Mammary microvascular endothelial cell (primary cell): ENCODE results near the gene C16orf74. TPM values are rescaled to one million over a fixed set of nuclear protein-coding genes. Genes with fewer than 3 reads are reported as not detected.

ENCODE experiments used
- total RNA-seq: library from RNA; depleted of rRNA; stranded (reverse); fragments of >200 nt; gene quantifications from 2 replicates; pipeline ENCODE4 v1.2.3, GENCODE V29; 2015

Gene C16orf74
- 69.0 and 83.4 TPM in 2 replicates for total RNA-seq

GRCh38 chr16:85750827-85751697 lies at the start of gene C16orf74:
C16orf74 (minus strand) TSS chr16:85751096; CDS start chr16:85735217, 15,879 bp downstream.

GRCh38 chr16:85799497-85800320 lies 48.8 kb upstream of the C16orf74 start, which contains the start of the genes COX4I1 and EMC8:
COX4I1 (plus strand) TSS chr16:85799695; CDS start chr16:85801206, 1,511 bp downstream.
EMC8 (minus strand) TSS chr16:85799544; CDS start chr16:85799295, 249 bp downstream.

GRCh38 chr16:85688586-85689284 lies 62.2 kb downstream of the C16orf74 start, which contains the start of gene GINS2:
GINS2 (minus strand) TSS chr16:85688954; CDS start chr16:85688898, 56 bp downstream.

Other genes with a start within 250 kb of the C16orf74 start
- 10.2 and 13.3 TPM in 2 replicates for gene GSE1, start 137.8 kb downstream of the C16orf74 start, total RNA-seq
- gene GINS2, start 62.1 kb downstream of the C16orf74 start, total RNA-seq: 20.5 and 23.2 TPM in 2 replicates
- 62.0 and 66.9 TPM in 2 replicates for gene EMC8, start 48.4 kb upstream of the C16orf74 start, total RNA-seq
- 768 and 815 TPM in 2 replicates for gene COX4I1, start 48.6 kb upstream of the C16orf74 start, total RNA-seq
- gene IRF8, start 148.1 kb upstream of the C16orf74 start, total RNA-seq: 0.54 and 1.2 TPM in 2 replicates